Endodermal cell (in vitro differentiated cells): ENCODE data around the gene HKDC1. TPM values are rescaled to one million over a fixed set of nuclear protein-coding genes. Genes with fewer than 3 reads are reported as not detected.

Experiments used
- DNase-seq: peaks from one replicate; pipeline ENCODE4 v3.0.0-alpha.2; 2017
- H3K27ac ChIP-seq: 2 replicates; pipeline ENCODE4 v1.5.1; 2013; ENCODE audit warnings: mild to moderate bottlenecking, low read depth, low read length, moderate library complexity
- H3K27me3 ChIP-seq: 2 replicates; pipeline ENCODE4 v1.6.1; 2013; ENCODE audit warnings: mild to moderate bottlenecking, low read length, moderate library complexity; ENCODE audit not compliant: insufficient read depth, control insufficient read depth, poor library complexity, severe bottlenecking
- H3K36me3 ChIP-seq: 2 replicates; pipeline ENCODE4 v1.7.0; 2013; ENCODE audit warnings: mild to moderate bottlenecking, low read length, moderate library complexity; ENCODE audit not compliant: control insufficient read depth, insufficient read depth
- H3K4me1 ChIP-seq: one replicate; pipeline ENCODE4 v1.7.0; 2013; ENCODE audit warnings: low read length; ENCODE audit not compliant: control insufficient read depth, insufficient read depth
- H3K4me3 ChIP-seq: 2 replicates; pipeline ENCODE4 v1.5.1; 2013; ENCODE audit warnings: mild to moderate bottlenecking, low read length, moderate library complexity
- H3K9ac ChIP-seq: 2 replicates; pipeline ENCODE4 v1.6.1; 2013; ENCODE audit warnings: mild to moderate bottlenecking, low read length, moderate library complexity; ENCODE audit not compliant: poor library complexity, severe bottlenecking; ENCODE audit errors: extremely low read depth
- H3K9me3 ChIP-seq: 2 replicates; pipeline ENCODE4 v1.6.1; 2013; ENCODE audit warnings: mild to moderate bottlenecking, low read length, moderate library complexity; ENCODE audit not compliant: control insufficient read depth
- H3K27ac Mint-ChIP-seq: 2 replicates; pipeline ENCODE4 v1.8.0; 2020; ENCODE audit warnings: mixed read lengths
- H3K27me3 Mint-ChIP-seq: 2 replicates; pipeline ENCODE4 v1.8.0; 2021; ENCODE audit warnings: mild to moderate bottlenecking, mixed read lengths; ENCODE audit not compliant: insufficient read depth
- H3K36me3 Mint-ChIP-seq: 2 replicates; pipeline ENCODE4 v1.8.0; 2020; ENCODE audit warnings: low read depth, mixed read lengths
- H3K4me1 Mint-ChIP-seq: 2 replicates; pipeline ENCODE4 v1.8.0; 2020; ENCODE audit warnings: mixed read lengths
- H3K4me3 Mint-ChIP-seq: 2 replicates; pipeline ENCODE4 v1.8.0; 2020; ENCODE audit warnings: mild to moderate bottlenecking, moderate library complexity, mixed read lengths
- H3K9me3 Mint-ChIP-seq: 2 replicates; pipeline ENCODE4 v1.8.0; 2020; ENCODE audit warnings: mild to moderate bottlenecking, mixed read lengths
- CTCF ChIP-seq: fragments of 200-600 bp; sonication (generic); conservative IDR thresholded peaks from 2 replicates; pipeline ENCODE4 v1.5.0; 2021; ENCODE audit warnings: antibody characterized with exemption, mild to moderate bottlenecking
- WGBS, 2 experiments: methylation state at CpG; one replicate each; pipeline versions ENCODE4 v1.1.5 to v1.1.7; 2013; ENCODE audit warnings: missing lambda C conversion rate in 2 of 2, mixed read lengths in 1 of 2; ENCODE audit not compliant: insufficient coverage in 1 of 2, insufficient read length in 1 of 2; 5-methylcytosine and 5-hydroxymethylcytosine counted together
- total RNA-seq, 2 donors: library from RNA; stranded (reverse); fragmentation: NEBNext Ultra II Directional in 1 of 2; extraction: Animal tissue kit (Norgen Biotek cat#: 25700) in 1 of 2; gene quantifications; 2 replicates in 1 of 2; 3 replicates in 1 of 2; pipeline ENCODE4 v1.2.1, GENCODE V29; 2021

Gene HKDC1
- total RNA-seq, 2 donors from 2014 or later: 0.22 TPM; not detected in 1

DNA sequence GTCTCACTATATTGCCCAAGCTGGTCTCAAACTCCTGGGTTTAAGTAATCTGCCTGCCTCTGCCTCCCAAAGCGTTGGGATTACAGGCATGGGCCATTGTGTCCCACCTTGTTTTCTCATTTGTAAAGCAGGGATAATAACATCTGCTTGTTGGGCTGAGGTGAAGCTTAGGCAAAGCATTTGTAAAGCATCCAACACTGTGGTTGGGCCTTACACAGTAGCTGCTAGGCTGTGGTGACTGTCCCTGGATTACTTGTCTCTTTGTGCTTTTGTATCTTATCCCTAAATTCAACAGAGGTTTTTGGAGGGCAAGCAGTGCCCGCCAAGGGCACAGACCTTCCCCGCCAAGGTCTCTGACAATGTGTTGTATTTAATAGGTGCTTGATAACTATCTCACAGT lies 14.3 kb downstream of the HKDC1 start:
- no peak overlapping the region for H3K27ac Mint-ChIP-seq
- peaks cover 6% of the 10 kb centered on the region for H3K4me1 Mint-ChIP-seq
- Histone ChIP-seq H3K9ac (no peak overlapping the region), H3K4me3 (no peak overlapping the region), H3K27ac (no peak overlapping the region), H3K36me3 (no peaks in the 10 kb centered on the region), H3K27me3 (no peaks in the 10 kb centered on the region), H3K9me3 (no peaks in the 10 kb centered on the region), H3K4me1 (no peaks in the 10 kb centered on the region)
- peaks cover 5% of the 10 kb centered on the region for H3K27me3 Mint-ChIP-seq
- H3K9me3 Mint-ChIP-seq: no peaks in the 10 kb centered on the region
- no peak for DNase-seq
- no peaks in the 10 kb centered on the region for H3K36me3 Mint-ChIP-seq
- TF ChIP-seq CTCF: no peak
- no peak overlapping the region for H3K4me3 Mint-ChIP-seq
- WGBS, 2 experiments: 91 to 94% methylated on average over 3 of the region's 3 CpGs

GRCh38 chr10:69237528-69238159 lies 17.5 kb downstream of the HKDC1 start:
- Histone ChIP-seq H3K4me3 (no peak overlapping the region), H3K9me3 (no peaks in the 10 kb centered on the region), H3K27ac (no peak overlapping the region), H3K4me1 (no peaks in the 10 kb centered on the region), H3K36me3 (no peaks in the 10 kb centered on the region), H3K9ac (no peak overlapping the region), H3K27me3 (no peaks in the 10 kb centered on the region)
- Mint-ChIP-seq H3K4me1 (peaks cover 8% of the 10 kb centered on the region), H3K36me3 (no peaks in the 10 kb centered on the region), H3K27me3 (peaks cover 4% of the 10 kb centered on the region), H3K27ac (no peak overlapping the region), H3K4me3 (no peak overlapping the region), H3K9me3 (no peaks in the 10 kb centered on the region)
- peak; percentile 97 for DNase-seq
- peak; percentile 97 for TF ChIP-seq CTCF
- WGBS, 2 experiments: 26 to 28% methylated on average over 14 to 17 of the region's 17 CpGs

DNA sequence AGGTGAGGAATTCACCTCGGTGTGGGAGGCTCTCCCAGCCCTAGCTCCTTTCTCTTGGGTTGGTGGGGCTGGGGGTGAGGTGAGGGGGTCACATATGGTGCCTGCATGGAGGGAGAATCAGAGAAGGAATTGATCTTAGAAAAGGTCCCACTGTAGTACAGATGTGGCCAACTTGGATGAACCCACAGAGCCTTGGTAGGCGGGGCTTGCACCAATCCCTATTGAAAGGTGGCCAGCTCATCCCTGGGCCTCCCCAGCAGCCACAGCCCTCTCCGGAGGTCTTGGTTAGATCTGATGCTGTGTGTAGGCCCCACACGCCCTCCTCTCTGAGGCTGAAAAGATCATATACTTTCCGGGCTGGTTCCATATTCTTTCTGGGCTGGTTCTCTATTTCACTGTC lies 19.0 kb downstream of the HKDC1 start:
- H3K27me3 Mint-ChIP-seq: peaks cover 4% of the 10 kb centered on the region
- no peak for TF ChIP-seq CTCF
- H3K4me3 ChIP-seq: no peak overlapping the region
- no peaks in the 10 kb centered on the region for H3K36me3 Mint-ChIP-seq
- DNase-seq: no peak
- H3K27me3 ChIP-seq: no peaks in the 10 kb centered on the region
- H3K4me3 Mint-ChIP-seq: no peak overlapping the region
- WGBS, 2 experiments: 80 to 89% methylated on average over 3 to 5 of the region's 5 CpGs
- peaks cover 6% of the 10 kb centered on the region for H3K4me1 Mint-ChIP-seq
- no peak overlapping the region for H3K27ac ChIP-seq
- H3K36me3 ChIP-seq: no peaks in the 10 kb centered on the region
- no peak overlapping the region for H3K9ac ChIP-seq
- H3K4me1 ChIP-seq: no peaks in the 10 kb centered on the region
- no peaks in the 10 kb centered on the region for H3K9me3 ChIP-seq
- no peaks in the 10 kb centered on the region for H3K9me3 Mint-ChIP-seq
- no peak overlapping the region for H3K27ac Mint-ChIP-seq
